Duodenal mucosa (tissue), 2 donors: Measurements from ENCODE around the gene CHAT.

Source experiments
- H3K27ac ChIP-seq: one replicate; pipeline ENCODE4 v1.7.0; 2013; ENCODE audit warnings: low read depth, low read length
- H3K27me3 ChIP-seq, 2 donors: one replicate each; pipeline ENCODE4 v1.7.0; 2013; ENCODE audit warnings: low read length in 2 of 2, control low read depth in 1 of 2; ENCODE audit not compliant: insufficient read depth in 2 of 2, control insufficient read depth in 1 of 2
- H3K36me3 ChIP-seq, 2 donors: one replicate each; pipeline ENCODE4 v1.7.0; 2013; ENCODE audit warnings: low read length in 2 of 2, control low read depth in 1 of 2; ENCODE audit not compliant: insufficient read depth in 2 of 2, control insufficient read depth in 1 of 2
- H3K4me1 ChIP-seq, 2 donors: one replicate each; pipeline ENCODE4 v1.7.0; 2013; ENCODE audit warnings: low read length in 2 of 2, control low read depth in 1 of 2; ENCODE audit not compliant: insufficient read depth in 2 of 2, control insufficient read depth in 1 of 2
- H3K4me3 ChIP-seq, 2 donors: one replicate each; pipeline ENCODE4 v1.7.0; 2013; ENCODE audit warnings: low read length in 2 of 2, low read depth in 1 of 2
- H3K9ac ChIP-seq, 2 donors: one replicate each; pipeline ENCODE4 v1.7.0; 2013; ENCODE audit warnings: low read length in 2 of 2, low read depth in 1 of 2
- H3K9me3 ChIP-seq, 2 donors: one replicate each; pipeline ENCODE4 v1.7.0; 2013; ENCODE audit warnings: low read length in 2 of 2, control low read depth in 1 of 2; ENCODE audit not compliant: control insufficient read depth in 1 of 2

Gene CHAT

DNA sequence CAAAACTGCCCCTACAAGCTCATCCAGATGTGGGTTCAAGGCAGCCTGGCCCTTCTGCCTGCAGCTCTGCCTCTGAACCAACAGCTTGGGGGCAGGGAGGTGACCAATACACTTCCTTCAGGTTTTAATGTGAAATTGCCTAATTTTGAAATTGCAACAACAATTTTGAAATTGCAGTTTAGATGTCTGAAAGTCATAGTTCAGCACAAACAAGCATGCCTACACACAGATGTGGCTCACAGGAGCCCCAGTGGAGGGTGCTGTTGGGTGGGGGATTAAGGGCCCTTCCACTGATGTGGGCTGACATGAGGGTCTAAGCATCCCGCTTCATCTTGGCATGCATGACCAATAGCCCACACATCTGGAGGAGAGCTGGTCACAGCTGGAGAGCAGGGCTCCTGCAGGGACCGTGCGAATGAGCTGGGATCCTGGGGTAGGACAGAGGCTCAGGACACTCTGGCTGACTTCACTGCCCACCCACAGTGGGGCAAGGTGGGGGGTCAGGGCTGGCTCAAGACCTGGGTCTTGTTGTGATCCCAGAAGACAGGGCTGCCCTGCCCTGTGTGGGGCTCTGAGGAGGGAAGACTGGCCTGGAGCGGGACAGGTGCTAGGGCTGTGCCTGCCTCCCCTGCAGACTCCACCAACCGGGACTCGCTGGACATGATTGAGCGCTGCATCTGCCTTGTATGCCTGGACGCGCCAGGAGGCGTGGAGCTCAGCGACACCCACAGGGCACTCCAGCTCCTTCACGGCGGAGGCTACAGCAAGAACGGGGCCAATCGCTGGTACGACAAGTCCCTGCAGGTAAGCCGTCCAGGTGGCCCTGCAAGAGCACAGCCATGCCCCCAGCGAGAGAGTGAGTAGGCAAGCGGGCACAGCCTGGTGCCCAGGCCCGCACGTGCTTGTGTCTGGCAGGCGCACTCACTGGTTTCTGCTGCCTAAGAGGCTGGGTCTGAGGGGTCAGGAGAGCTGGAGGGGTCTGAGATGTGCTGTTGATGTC is 32.3 kb downstream of the CHAT start:
- Histone ChIP-seq H3K27ac (no peak overlapping the region), H3K4me3 (no peak overlapping the region), H3K36me3 (no peaks in the 10 kb centered on the region), H3K4me1 (no peaks in the 10 kb centered on the region), H3K27me3 (peaks cover 2 to 5% of the 10 kb centered on the region in 2 donors), H3K9ac (no peak overlapping the region), H3K9me3 (no peaks in the 10 kb centered on the region)

DNA sequence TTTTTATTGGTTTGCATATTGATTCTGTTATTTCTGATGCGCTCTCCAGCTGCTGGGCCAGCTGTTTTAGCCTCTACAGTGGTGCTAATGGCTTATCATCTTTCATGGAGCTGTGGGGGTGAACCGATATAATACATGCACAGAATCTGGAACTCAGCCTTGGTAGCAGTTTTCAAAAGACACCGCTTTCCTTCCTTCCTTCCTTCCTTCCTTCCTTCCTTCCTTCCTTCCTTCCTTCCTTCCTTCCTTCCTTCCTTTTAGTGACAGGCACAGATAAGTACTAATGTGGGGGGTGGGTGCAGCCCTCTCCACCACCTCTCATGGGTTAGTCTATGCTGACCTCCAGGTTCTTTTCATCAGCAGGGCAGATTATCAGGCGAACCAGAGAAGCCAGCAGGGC is 33.7 kb downstream of the CHAT start:
- H3K36me3 ChIP-seq = no peaks in the 10 kb centered on the region
- no peak overlapping the region for H3K4me3 ChIP-seq
- no peak overlapping the region for H3K9ac ChIP-seq
- no peaks in the 10 kb centered on the region for H3K9me3 ChIP-seq
- no peak overlapping the region for H3K27ac ChIP-seq
- H3K27me3 ChIP-seq = no peaks in the 10 kb centered on the region
- H3K4me1 ChIP-seq = peaks cover 0 to 3% of the 10 kb centered on the region in 2 donors

DNA sequence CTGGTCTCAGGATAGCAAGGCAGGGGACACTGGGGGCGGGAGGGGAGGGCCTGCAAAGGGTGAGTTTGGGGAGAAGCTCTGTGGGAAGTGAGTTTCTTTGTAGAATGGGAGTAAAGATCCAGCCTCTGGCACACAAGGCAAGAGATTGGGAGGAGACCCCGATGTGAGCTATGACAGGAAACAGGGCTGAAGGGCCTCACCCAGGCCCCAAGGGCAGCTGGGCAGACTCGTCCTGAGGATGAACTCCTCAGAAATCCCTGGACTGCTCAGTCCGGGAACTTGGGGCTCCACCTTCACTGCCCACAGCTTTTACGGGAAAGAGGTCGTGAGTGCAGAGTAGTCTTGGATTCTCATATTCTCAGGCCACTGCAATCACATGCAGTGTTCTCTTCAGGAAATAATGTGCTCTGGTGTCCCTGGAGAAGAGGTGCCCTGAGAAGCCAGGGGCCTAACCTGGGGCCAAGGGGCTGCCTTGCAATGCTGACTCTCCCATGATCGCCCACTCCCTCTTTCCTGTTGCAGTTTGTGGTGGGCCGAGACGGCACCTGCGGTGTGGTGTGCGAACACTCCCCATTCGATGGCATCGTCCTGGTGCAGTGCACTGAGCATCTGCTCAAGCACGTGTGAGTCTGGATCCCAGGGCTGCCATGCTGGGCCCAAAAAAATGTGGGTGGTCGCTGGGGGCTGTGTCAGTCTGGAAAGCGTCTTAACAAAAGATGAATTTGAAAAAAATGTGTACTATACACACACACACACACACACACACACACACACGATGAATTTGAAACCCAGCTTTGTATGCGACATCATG is 34.4 kb downstream of the CHAT start:
- Histone ChIP-seq H3K9ac (no peak overlapping the region), H3K27me3 (no peaks in the 10 kb centered on the region), H3K9me3 (no peaks in the 10 kb centered on the region), H3K27ac (no peak overlapping the region), H3K4me3 (no peak overlapping the region), H3K4me1 (peaks cover 0 to 9% of the 10 kb centered on the region in 2 donors), H3K36me3 (no peaks in the 10 kb centered on the region)

DNA sequence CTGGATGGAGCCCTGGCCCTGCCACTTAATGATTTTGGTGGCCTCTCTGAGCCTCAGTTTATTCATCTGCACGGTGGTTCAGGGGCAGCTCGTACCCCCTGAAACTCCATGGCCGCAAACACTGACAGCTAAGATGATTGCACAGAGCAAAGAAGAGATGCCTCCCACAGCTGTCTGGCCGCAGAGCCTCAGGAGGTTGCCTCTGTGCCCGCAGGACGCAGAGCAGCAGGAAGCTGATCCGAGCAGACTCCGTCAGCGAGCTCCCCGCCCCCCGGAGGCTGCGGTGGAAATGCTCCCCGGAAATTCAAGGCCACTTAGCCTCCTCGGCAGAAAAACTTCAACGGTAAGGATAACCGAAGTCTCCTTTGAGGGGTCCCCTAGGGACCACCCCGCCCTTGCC is 35.5 kb downstream of the CHAT start:
- no peaks in the 10 kb centered on the region for H3K27me3 ChIP-seq
- no peaks in the 10 kb centered on the region for H3K36me3 ChIP-seq
- peaks cover 0 to 12% of the 10 kb centered on the region in 2 donors for H3K4me1 ChIP-seq
- no peak overlapping the region for H3K9ac ChIP-seq
- H3K27ac ChIP-seq = no peak overlapping the region
- H3K9me3 ChIP-seq = no peaks in the 10 kb centered on the region
- H3K4me3 ChIP-seq = no peak overlapping the region

DNA sequence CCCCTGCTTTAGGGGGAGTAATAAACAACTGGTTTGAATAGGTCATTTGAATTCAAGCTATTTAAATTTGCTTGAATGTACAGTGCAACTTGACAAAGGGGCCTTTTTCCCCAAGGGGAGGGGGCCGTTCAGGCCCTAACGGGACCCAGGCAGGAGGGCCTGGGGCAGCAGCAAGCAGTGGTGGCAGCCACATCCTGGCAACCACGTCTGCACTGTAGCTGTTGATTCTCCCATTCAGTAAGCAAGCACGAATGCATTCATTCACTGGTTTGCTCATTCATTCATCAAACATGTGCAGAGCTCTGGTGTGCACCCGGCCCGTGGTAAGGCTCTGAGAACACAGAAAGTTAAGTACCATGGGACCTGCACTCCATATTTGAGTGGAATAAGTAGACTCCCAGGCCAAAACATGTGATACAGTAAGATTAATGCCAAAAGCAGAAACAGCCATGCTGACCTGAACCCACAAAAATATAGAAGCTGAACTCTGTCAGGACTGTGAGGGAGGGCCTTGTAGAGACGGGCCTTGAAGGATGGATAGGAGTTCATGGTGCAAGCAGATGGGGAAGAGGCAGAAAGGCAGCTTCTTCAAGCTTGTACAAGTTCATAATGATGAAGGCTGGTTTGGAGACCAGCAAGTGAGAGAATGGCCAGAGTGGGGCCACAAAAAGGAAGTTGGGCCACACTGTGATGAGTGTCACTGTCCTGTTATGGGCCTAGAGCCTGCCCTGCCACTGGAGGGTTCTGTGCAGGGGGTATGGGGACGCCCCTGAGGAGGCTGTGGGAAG is 36.3 kb downstream of the CHAT start:
- H3K4me1 ChIP-seq = peaks cover 0 to 12% of the 10 kb centered on the region in 2 donors
- H3K9ac ChIP-seq = no peak overlapping the region
- no peaks in the 10 kb centered on the region for H3K9me3 ChIP-seq
- H3K27ac ChIP-seq = no peak overlapping the region
- no peak overlapping the region for H3K4me3 ChIP-seq
- no peaks in the 10 kb centered on the region for H3K27me3 ChIP-seq
- H3K36me3 ChIP-seq = no peaks in the 10 kb centered on the region

DNA sequence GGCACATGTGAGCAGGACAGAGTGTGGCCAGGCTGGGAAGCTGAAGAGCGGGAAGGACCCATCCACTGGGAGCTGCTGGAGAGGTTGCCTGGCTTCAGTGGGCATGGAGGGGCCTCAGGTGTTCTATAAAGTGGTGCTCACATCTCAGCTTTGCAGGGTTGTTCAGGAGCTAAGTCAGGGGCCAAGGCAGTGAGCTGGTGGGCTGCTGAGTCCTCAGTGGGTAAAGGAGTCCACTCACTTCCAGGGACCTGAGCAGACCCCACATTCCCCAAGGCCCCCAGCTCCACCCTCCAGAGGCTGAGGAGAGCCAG is 36.8 kb downstream of the CHAT start:
- Histone ChIP-seq H3K9ac (no peak overlapping the region), H3K27ac (no peak overlapping the region), H3K36me3 (no peaks in the 10 kb centered on the region), H3K4me1 (peaks cover 0 to 12% of the 10 kb centered on the region in 2 donors), H3K4me3 (no peak overlapping the region), H3K27me3 (no peaks in the 10 kb centered on the region), H3K9me3 (no peaks in the 10 kb centered on the region)

DNA sequence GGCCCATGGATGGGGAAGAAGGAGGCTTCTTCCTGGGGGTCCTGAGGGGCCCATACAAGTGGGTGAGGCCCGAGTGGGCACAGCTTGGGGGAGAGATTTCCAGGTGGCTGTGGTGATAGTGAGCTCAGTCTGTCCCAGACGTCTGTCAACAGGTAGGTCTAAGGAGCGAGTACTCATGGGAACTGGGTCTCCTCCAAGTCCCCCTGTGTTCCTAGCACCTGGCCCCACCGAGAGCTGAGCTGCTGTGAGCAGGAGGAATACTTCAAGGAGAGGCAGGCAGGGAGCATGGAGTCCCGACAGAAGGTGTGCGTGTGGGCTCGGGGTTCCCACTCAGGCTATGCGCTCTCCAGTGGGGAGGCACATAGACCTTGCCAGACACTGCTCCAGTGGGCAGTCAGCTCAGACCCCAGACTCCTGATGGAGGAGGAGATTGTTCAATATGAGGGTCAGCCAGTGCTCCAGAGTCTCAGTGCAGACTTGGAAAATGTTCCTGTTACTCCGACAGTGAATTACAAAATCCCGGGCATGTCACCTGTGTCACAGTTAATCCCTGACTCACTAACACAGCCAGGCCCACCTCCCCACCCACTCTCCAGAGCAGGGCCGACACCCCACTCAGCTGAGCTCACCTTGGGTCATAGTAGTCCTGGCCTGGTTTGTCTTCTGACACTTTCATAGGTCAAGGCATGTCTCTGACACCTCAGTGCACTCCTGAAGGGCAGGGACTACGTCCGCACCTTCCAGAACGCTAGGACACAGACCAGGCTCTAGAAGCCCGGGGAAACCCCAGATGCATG is 37.4 kb downstream of the CHAT start:
- Histone ChIP-seq H3K27me3 (no peaks in the 10 kb centered on the region), H3K4me1 (peaks cover 0 to 12% of the 10 kb centered on the region in 2 donors), H3K4me3 (no peak overlapping the region), H3K36me3 (no peaks in the 10 kb centered on the region), H3K27ac (no peak overlapping the region), H3K9me3 (no peaks in the 10 kb centered on the region), H3K9ac (no peak overlapping the region)

DNA sequence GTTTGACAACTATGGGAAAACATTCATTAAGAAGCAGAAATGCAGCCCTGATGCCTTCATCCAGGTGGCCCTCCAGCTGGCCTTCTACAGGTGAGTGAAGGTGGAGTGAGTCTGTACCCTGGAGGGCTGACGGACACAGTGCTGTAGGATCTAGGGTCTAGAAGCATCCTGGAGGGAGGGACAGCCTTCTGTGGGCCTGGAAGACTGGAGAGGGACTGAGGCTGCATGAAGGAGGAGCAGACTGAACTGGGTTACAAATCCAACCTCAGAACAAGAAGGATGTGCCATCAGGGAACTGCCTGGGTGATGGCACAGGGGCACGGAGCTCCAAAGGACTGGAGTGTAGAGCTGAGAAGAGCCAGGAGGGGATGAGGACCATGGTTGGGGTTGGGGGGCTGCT is 38.1 kb downstream of the CHAT start:
- H3K4me3 ChIP-seq = no peak overlapping the region
- no peak overlapping the region for H3K27ac ChIP-seq
- H3K4me1 ChIP-seq = peaks cover 0 to 12% of the 10 kb centered on the region in 2 donors
- no peaks in the 10 kb centered on the region for H3K36me3 ChIP-seq
- H3K9ac ChIP-seq = no peak overlapping the region
- no peaks in the 10 kb centered on the region for H3K27me3 ChIP-seq
- H3K9me3 ChIP-seq = no peaks in the 10 kb centered on the region

DNA sequence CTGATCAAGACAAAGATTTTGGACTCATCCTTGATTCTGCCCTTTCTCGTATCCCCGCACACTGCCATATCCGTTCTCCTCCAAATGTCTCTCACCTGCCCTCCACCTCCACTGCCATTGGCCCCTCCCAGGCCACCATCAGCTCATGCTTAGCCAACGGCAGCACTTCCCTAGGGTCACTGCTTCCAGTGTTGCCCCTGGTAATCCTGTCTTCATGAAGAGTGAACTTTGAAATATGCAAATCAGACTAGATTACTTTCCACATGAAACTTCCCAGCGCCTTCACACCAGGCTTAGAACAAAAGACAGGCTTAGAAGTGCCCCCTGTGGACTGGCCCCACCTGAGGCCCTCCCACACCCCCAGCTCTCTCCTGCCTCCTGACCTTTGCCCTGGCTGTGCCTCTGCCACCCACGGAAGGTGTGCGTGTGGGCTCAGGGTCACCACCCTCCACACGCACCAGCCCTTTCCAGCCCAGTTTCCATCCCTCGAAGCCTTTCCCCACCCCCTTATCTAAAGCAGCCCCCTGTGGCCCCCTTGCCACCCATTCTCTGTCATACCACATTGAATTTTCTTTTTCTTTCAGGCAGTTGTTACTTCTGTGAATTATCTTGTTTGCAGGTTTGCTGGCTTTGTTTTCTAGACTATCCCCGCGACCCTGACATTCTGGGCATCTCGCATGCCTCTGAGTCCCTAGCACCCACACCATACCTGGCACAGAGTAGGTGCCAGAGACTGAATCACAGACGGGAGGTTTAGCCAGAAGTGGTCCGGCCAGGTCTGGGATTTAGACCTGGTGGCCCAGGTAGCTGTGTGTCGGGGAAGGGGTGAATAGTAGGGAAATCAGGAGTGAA is 38.8 kb downstream of the CHAT start:
- H3K36me3 ChIP-seq = no peaks in the 10 kb centered on the region
- H3K9me3 ChIP-seq = no peaks in the 10 kb centered on the region
- peaks cover 0 to 12% of the 10 kb centered on the region in 2 donors for H3K4me1 ChIP-seq
- H3K4me3 ChIP-seq = no peak overlapping the region
- no peaks in the 10 kb centered on the region for H3K27me3 ChIP-seq
- no peak overlapping the region for H3K9ac ChIP-seq
- no peak overlapping the region for H3K27ac ChIP-seq
